Spleen (tissue), 7 donors: ENCODE results near the gene USP37.

Experiments used
- POLR2A ChIP-seq, 3 donors: fragments of 450-650 bp; IDR thresholded peaks; one replicate each; pipeline ENCODE4 v1.5.1; 2017; ENCODE audit warnings: antibody characterized with exemption in 3 of 3, mild to moderate bottlenecking in 1 of 3
- TF ChIP-seq, protein P1 (sequence below), 11 experiments: fragments of 200-600 bp in 7 of 11; fragments of 450-650 bp in 4 of 11; sonication (generic) in 4 of 11; IDR thresholded peaks in 8 of 11; conservative IDR thresholded peaks in 3 of 11; 1 replicate in 7 of 11; 2 replicates in 4 of 11; pipeline versions ENCODE4 v1.4.0 to v1.8.0; 2016 to 2021; ENCODE audit warnings: antibody characterized with exemption in 11 of 11, inconsistent platforms in 4 of 11, mild to moderate bottlenecking in 1 of 11
- donor health status: DM: no; HTN: no; CAD: no; lungs with moderate emphysema.
- donor health status: DM: no; HTN: no; CAD: no.
- donor health status: DM: no; HTN: no; CAD: no.

DNA sequence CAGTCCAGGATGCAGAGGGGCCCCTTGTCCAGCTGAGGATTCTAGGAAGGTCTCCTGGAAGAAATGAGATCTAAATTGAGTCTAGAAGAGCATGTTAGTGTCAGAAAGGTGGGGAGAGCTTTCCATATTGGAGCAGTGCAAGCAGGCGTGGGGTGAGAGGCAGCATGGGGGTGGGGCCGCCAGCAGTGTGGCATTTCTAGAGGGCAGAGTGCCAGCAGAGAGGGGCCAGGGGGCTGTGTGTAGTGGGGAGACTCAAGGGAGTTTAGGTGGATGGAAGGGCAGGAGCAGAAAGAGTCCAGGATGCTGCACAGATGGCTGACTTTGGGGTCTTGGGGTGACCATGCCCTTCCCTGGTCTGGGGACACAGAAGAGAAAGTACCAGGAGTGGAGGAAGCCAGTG is 147.1 kb downstream of the USP37 start:
- TF ChIP-seq, protein P1, sequence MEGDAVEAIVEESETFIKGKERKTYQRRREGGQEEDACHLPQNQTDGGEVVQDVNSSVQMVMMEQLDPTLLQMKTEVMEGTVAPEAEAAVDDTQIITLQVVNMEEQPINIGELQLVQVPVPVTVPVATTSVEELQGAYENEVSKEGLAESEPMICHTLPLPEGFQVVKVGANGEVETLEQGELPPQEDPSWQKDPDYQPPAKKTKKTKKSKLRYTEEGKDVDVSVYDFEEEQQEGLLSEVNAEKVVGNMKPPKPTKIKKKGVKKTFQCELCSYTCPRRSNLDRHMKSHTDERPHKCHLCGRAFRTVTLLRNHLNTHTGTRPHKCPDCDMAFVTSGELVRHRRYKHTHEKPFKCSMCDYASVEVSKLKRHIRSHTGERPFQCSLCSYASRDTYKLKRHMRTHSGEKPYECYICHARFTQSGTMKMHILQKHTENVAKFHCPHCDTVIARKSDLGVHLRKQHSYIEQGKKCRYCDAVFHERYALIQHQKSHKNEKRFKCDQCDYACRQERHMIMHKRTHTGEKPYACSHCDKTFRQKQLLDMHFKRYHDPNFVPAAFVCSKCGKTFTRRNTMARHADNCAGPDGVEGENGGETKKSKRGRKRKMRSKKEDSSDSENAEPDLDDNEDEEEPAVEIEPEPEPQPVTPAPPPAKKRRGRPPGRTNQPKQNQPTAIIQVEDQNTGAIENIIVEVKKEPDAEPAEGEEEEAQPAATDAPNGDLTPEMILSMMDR (IDR thresholded peaks at IDR 0.05 in 8 of 11, conservative IDR thresholded peaks at IDR 0.05 in 3 of 11): no peak
- no peak for TF ChIP-seq POLR2A (IDR thresholded peaks at IDR 0.05)
